Right ventricle myocardium inferior (tissue), 1 donor: ENCODE measurements around the gene PER2. TPM values are rescaled to one million over a fixed set of nuclear protein-coding genes. Genes with fewer than 3 reads are reported as not detected.

ENCODE experiments used
- ATAC-seq: fragments of 200-7000 bp; cut with Tn5 transposase; one replicate; pipeline ENCODE4 v1.9.1; 2020; ENCODE audit warnings: mild to moderate bottlenecking, moderate library complexity
- DNase-seq: peaks from one replicate; pipeline ENCODE4 v3.0.0; 2021; ENCODE audit errors: missing footprints
- intact Hi-C: fragments of 100-400 bp; cut with DNase I; formaldehyde crosslinking; loops from one replicate; pipeline ENCODE4 v1.11.0; 2022
- total RNA-seq: library from RNA; stranded (reverse); fragmentation: NEBNext Ultra II Directional; extraction: Animal tissue kit (Norgen Biotek cat#: 25700); gene quantifications from one replicate; pipeline ENCODE4 v1.2.1, GENCODE V29; 2021
- donor health status: DM: no; HTN: yes; CAD: no; lungs with severe emphysema.

The PER2 gene
- total RNA-seq, 1 donor from 2014 or later, result 4.7 TPM

- peak; percentile 1 for DNase-seq
- intact Hi-C loops, result no loop called here
- no peak for ATAC-seq
Observed at GRCh38 chr2:238256111-238256510, 32.3 kb downstream of the PER2 start.

- ATAC-seq (no peak), DNase-seq (peak; percentile 41)
- intact Hi-C loops, result no loop called here
Observed at GRCh38 chr2:238255636-238256035, 32.8 kb downstream of the PER2 start.

GRCh38 chr2:238255151-238255551 is 33.3 kb downstream of the PER2 start:
- intact Hi-C loops, result no loop called here
- DNase-seq, result peak; percentile 15
- no peak for ATAC-seq

- ATAC-seq (no peak), DNase-seq (peak; percentile 9)
- intact Hi-C loops, result no loop called here
Observed at GRCh38 chr2:238254095-238254723, 34.2 kb downstream of the PER2 start.

- no peak for ATAC-seq
- DNase-seq, result peak; percentile 60
- intact Hi-C loops, result no loop called here
Observed at GRCh38 chr2:238252766-238253630, 35.4 kb downstream of the PER2 start.

- intact Hi-C loops, result no loop called here
- ATAC-seq, result no peak
- DNase-seq, result peak; percentile 41
Observed at GRCh38 chr2:238251986-238252385, 36.4 kb downstream of the PER2 start.

GRCh38 chr2:238251331-238251730 is 37.1 kb downstream of the PER2 start:
- peak; percentile 54 for DNase-seq
- intact Hi-C loops, result no loop called here
- no peak for ATAC-seq

- peak; percentile 25 for DNase-seq
- intact Hi-C loops, result no loop called here
- ATAC-seq, result no peak
Observed at GRCh38 chr2:238250896-238251295, 37.5 kb downstream of the PER2 start.

GRCh38 chr2:238247841-238248453 is 40.5 kb downstream of the PER2 start:
- ATAC-seq, result no peak
- peak; percentile 22 for DNase-seq
- intact Hi-C loops, result no loop called here

GRCh38 chr2:238247002-238247822 is 41.2 kb downstream of the PER2 start:
- peak; percentile 4 for DNase-seq
- ATAC-seq, result no peak
- intact Hi-C loops, result no loop called here

- intact Hi-C loops, result loop anchor here (5.0 kb wide), 1 partner anchor 387 kb away; the partner anchor contains the start of gene RAMP1
- DNase-seq, result no peak
- no peak for ATAC-seq
Observed at GRCh38 chr2:238244151-238244550, 44.3 kb downstream of the PER2 start.

- ATAC-seq (no peak), DNase-seq (no peak)
- intact Hi-C loops, result loop anchor here (2.0 to 5.0 kb wide), 2 partner anchors 41 to 386 kb away; partner anchors contain the start of genes ILKAP and RAMP1
Observed at GRCh38 chr2:238243496-238244076, 44.8 kb downstream of the PER2 start.

- ATAC-seq, result peak; percentile 42
- DNase-seq, result no peak
- intact Hi-C loops, result loop anchor here (2.0 to 5.0 kb wide), 2 partner anchors 40 to 386 kb away; partner anchors contain the start of genes ILKAP and RAMP1
Observed at GRCh38 chr2:238242731-238243495, 45.5 kb downstream of the PER2 start.

- DNase-seq (no peak), ATAC-seq (no peak)
- intact Hi-C loops, result loop anchor here (2.0 to 5.0 kb wide), 2 partner anchors 39 to 385 kb away; partner anchors contain the start of genes ILKAP and RAMP1
Observed at GRCh38 chr2:238241970-238242369, 46.4 kb downstream of the PER2 start.

- DNase-seq (peak; percentile 83), ATAC-seq (peak; percentile 49)
- intact Hi-C loops, result loop anchor here (5.0 kb wide), 1 partner anchor 384 kb away; the partner anchor contains the start of gene RAMP1
Observed at GRCh38 chr2:238240757-238241711, 47.4 kb downstream of the PER2 start.
